Measurements from ENCODE around the gene CLSTN2. TPM values are rescaled to one million over a fixed set of nuclear protein-coding genes. Genes with fewer than 3 reads are reported as not detected.

Gene CLSTN2
- total and polyA plus RNA-seq, 2 experiments from 2014 or later: 23.0 to 27.0 TPM

- no peaks in the 10 kb centered on the region for H3K9me2 ChIP-seq (replicated peaks; ENCODE audit: insufficient read depth)
- 79% methylated on average over 6 of the region's 6 CpGs for WGBS (ENCODE audit: low lambda C conversion rate, missing lambda C conversion rate)
Measured at GRCh38 chr3:140386357-140387100, 451.5 kb downstream of the CLSTN2 start.

GRCh38 chr3:140387244-140387643, 452.3 kb downstream of the CLSTN2 start:
- Histone ChIP-seq H3K9me2 (replicated peaks; ENCODE audit: insufficient read depth) (no peaks in the 10 kb centered on the region), H3K79me2 (no peaks in the 10 kb centered on the region), H4K20me1 (ENCODE audit: insufficient read depth, poor library complexity, severe bottlenecking) (no peaks in the 10 kb centered on the region), H3K27me3 (no peaks in the 10 kb centered on the region), H2AFZ (no peak overlapping the region), H3K4me2 (no peak overlapping the region), H3K4me3 (no peak overlapping the region), H3K9me3 (ENCODE audit: low read depth) (no peaks in the 10 kb centered on the region), H3K27ac (no peak overlapping the region), H3K36me3 (replicated peaks; ENCODE audit: insufficient read depth, low read depth) (no peaks in the 10 kb centered on the region), H3K4me1 (ENCODE audit: insufficient read depth) (no peaks in the 10 kb centered on the region)
- TF ChIP-seq EZH2phosphoT487 (IDR thresholded peaks at IDR 0.05; ENCODE audit: low read depth, severe bottlenecking, unreplicated experiment): no peak
- TF ChIP-seq CTCF (IDR thresholded peaks at IDR 0.05; ENCODE audit: poor library complexity): no peak
- TF ChIP-seq EZH2 (IDR thresholded peaks at IDR 0.05; ENCODE audit: borderline replicate concordance): no peak
- DNase-seq (ENCODE audit: low spot score): no peak
- WGBS (ENCODE audit: low lambda C conversion rate, missing lambda C conversion rate): 98% methylated on average over 2 of the region's 2 CpGs

More at GRCh38 chr3:140386357-140387100, 451.5 kb downstream of the CLSTN2 start:
- Histone ChIP-seq H3K27ac (no peak overlapping the region), H4K20me1 (ENCODE audit: insufficient read depth, poor library complexity, severe bottlenecking) (no peaks in the 10 kb centered on the region), H3K9me3 (ENCODE audit: low read depth) (no peaks in the 10 kb centered on the region), H3K4me1 (ENCODE audit: insufficient read depth) (no peaks in the 10 kb centered on the region), H2AFZ (no peak overlapping the region), H3K27me3 (no peaks in the 10 kb centered on the region), H3K36me3 (replicated peaks; ENCODE audit: insufficient read depth, low read depth) (no peaks in the 10 kb centered on the region), H3K4me3 (no peak overlapping the region), H3K4me2 (no peak overlapping the region), H3K79me2 (no peaks in the 10 kb centered on the region)
- TF ChIP-seq EZH2 (IDR thresholded peaks at IDR 0.05; ENCODE audit: borderline replicate concordance): no peak
- TF ChIP-seq EZH2phosphoT487 (IDR thresholded peaks at IDR 0.05; ENCODE audit: low read depth, severe bottlenecking, unreplicated experiment): no peak
- TF ChIP-seq CTCF (IDR thresholded peaks at IDR 0.05; ENCODE audit: poor library complexity): no peak
- no peak for DNase-seq (ENCODE audit: low spot score)

GRCh38 chr3:140388202-140388922, 453.4 kb downstream of the CLSTN2 start:
- no peaks in the 10 kb centered on the region for H3K4me1 ChIP-seq (ENCODE audit: insufficient read depth)
- no peaks in the 10 kb centered on the region for H4K20me1 ChIP-seq (ENCODE audit: insufficient read depth, poor library complexity, severe bottlenecking)
- no peaks in the 10 kb centered on the region for H3K9me3 ChIP-seq (ENCODE audit: low read depth)
- H3K9me2 ChIP-seq (replicated peaks; ENCODE audit: insufficient read depth): no peaks in the 10 kb centered on the region
- no peaks in the 10 kb centered on the region for H3K79me2 ChIP-seq
- no peaks in the 10 kb centered on the region for H3K27me3 ChIP-seq
- no peak overlapping the region for H3K27ac ChIP-seq
- no peaks in the 10 kb centered on the region for H3K36me3 ChIP-seq (replicated peaks; ENCODE audit: insufficient read depth, low read depth)
- H3K4me3 ChIP-seq: no peak overlapping the region
- H2AFZ ChIP-seq: no peak overlapping the region
- DNase-seq (ENCODE audit: low spot score): no peak
- 88% methylated on average over 2 of the region's 2 CpGs for WGBS (ENCODE audit: low lambda C conversion rate, missing lambda C conversion rate)
- H3K4me2 ChIP-seq: no peak overlapping the region
- no peak for TF ChIP-seq EZH2 (IDR thresholded peaks at IDR 0.05; ENCODE audit: borderline replicate concordance)
- TF ChIP-seq EZH2phosphoT487 (IDR thresholded peaks at IDR 0.05; ENCODE audit: low read depth, severe bottlenecking, unreplicated experiment): no peak
- TF ChIP-seq CTCF (IDR thresholded peaks at IDR 0.05; ENCODE audit: poor library complexity): no peak

Measured in hepatocyte (in vitro differentiated cells).